ENCODE data around the gene RPIA. TPM values are rescaled to one million over a fixed set of nuclear protein-coding genes. Genes with fewer than 3 reads are reported as not detected.
"Not testable (repeated sequence)": the region's sequence is repeated elsewhere in the genome, so short reads cannot be mapped to it uniquely, and the experiment has no call there.

Gene RPIA
- total RNA-seq, 1 experiment from 2014 or later = 21.3 TPM

GRCh38 chr2:88765154-88765888, 73.8 kb downstream of the RPIA start:
- no peak for TF ChIP-seq CTCF (conservative IDR thresholded peaks at IDR 0.05)
- no peak for TF ChIP-seq EZH2 (IDR thresholded peaks at IDR 0.05; ENCODE audit: low read depth)
- no peaks in the 10 kb centered on the region for H3K4me1 ChIP-seq (replicated peaks; ENCODE audit: insufficient read depth)
- no peak overlapping the region for H3K27ac ChIP-seq
- no peak overlapping the region for H2AFZ ChIP-seq
- no peak for DNase-seq
- no TSS peak for BruUV-seq (replicated peaks)
- H3K27me3 ChIP-seq (ENCODE audit: insufficient read depth, low read depth) = no peaks in the 10 kb centered on the region
- no peaks in the 10 kb centered on the region for H4K20me1 ChIP-seq (ENCODE audit: insufficient read depth)
- no peaks in the 10 kb centered on the region for H3K36me3 ChIP-seq (ENCODE audit: low read depth)
- no peaks in the 10 kb centered on the region for H3K9me3 ChIP-seq (ENCODE audit: insufficient read depth, low read depth)
- CTCF ChIA-PET = no interaction called here
- intact Hi-C loops (cut with micrococcal nuclease; ENCODE audit: unreplicated experiment) = no loop called here
- H3K4me3 ChIP-seq = no peak overlapping the region
- no peaks in the 10 kb centered on the region for H3K79me2 ChIP-seq (ENCODE audit: low read depth)
- no peak overlapping the region for H3K4me2 ChIP-seq
- no peaks in the 10 kb centered on the region for H3K9me2 ChIP-seq (ENCODE audit: insufficient read depth)
- no peaks in the 10 kb centered on the region for H3F3A ChIP-seq (ENCODE audit: insufficient read depth, low read depth)
- POLR2A ChIA-PET (ENCODE audit: unreplicated experiment) = no interaction called here

GRCh38 chr2:88765889-88766481, 74.5 kb downstream of the RPIA start:
- DNase-seq; POLR2A ChIA-PET (ENCODE audit: unreplicated experiment); H4K20me1 ChIP-seq (ENCODE audit: insufficient read depth); H3K79me2 ChIP-seq (ENCODE audit: low read depth); BruUV-seq (replicated peaks); H3F3A ChIP-seq (ENCODE audit: insufficient read depth, low read depth); H3K9me2 ChIP-seq (ENCODE audit: insufficient read depth); H3K27ac ChIP-seq; H3K9me3 ChIP-seq (ENCODE audit: insufficient read depth, low read depth); H3K4me1 ChIP-seq (replicated peaks; ENCODE audit: insufficient read depth); H3K4me2 ChIP-seq; H3K4me3 ChIP-seq; H3K36me3 ChIP-seq (ENCODE audit: low read depth); CTCF ChIA-PET; H3K27me3 ChIP-seq (ENCODE audit: insufficient read depth, low read depth); H2AFZ ChIP-seq; intact Hi-C loops (cut with micrococcal nuclease; ENCODE audit: unreplicated experiment): not testable (repeated sequence)

GRCh38 chr2:88770016-88770415, 78.5 kb downstream of the RPIA start:
- Histone ChIP-seq H3K4me2 (no peak overlapping the region), H3K4me1 (replicated peaks; ENCODE audit: insufficient read depth) (no peaks in the 10 kb centered on the region), H3K27ac (no peak overlapping the region), H3K79me2 (ENCODE audit: low read depth) (no peaks in the 10 kb centered on the region), H3K9me3 (ENCODE audit: insufficient read depth, low read depth) (no peaks in the 10 kb centered on the region), H3K4me3 (no peak overlapping the region), H3F3A (ENCODE audit: insufficient read depth, low read depth) (no peaks in the 10 kb centered on the region), H3K9me2 (ENCODE audit: insufficient read depth) (no peaks in the 10 kb centered on the region), H4K20me1 (ENCODE audit: insufficient read depth) (no peaks in the 10 kb centered on the region), H3K27me3 (ENCODE audit: insufficient read depth, low read depth) (peaks cover 14% of the 10 kb centered on the region; the same call in 1 of the 2 replicates), H2AFZ (no peak overlapping the region), H3K36me3 (ENCODE audit: low read depth) (no peaks in the 10 kb centered on the region)
- CTCF ChIA-PET = no interaction called here
- intact Hi-C loops (cut with micrococcal nuclease; ENCODE audit: unreplicated experiment) = no loop called here
- TF ChIP-seq CTCF (conservative IDR thresholded peaks at IDR 0.05) (no peak), EZH2 (IDR thresholded peaks at IDR 0.05; ENCODE audit: low read depth) (no peak)
- no peak for DNase-seq
- POLR2A ChIA-PET (ENCODE audit: unreplicated experiment) = no interaction called here
- no TSS peak for BruUV-seq (replicated peaks)

GRCh38 chr2:88773233-88774028, 82.0 kb downstream of the RPIA start:
- H3K27me3 ChIP-seq (ENCODE audit: insufficient read depth, low read depth) = peaks cover 18% of the 10 kb centered on the region; the same call in 1 of the 2 replicates
- H4K20me1 ChIP-seq (ENCODE audit: insufficient read depth); DNase-seq; H3K4me2 ChIP-seq; CTCF ChIA-PET; intact Hi-C loops (cut with micrococcal nuclease; ENCODE audit: unreplicated experiment); H3K27ac ChIP-seq; H3K4me1 ChIP-seq (replicated peaks; ENCODE audit: insufficient read depth); H2AFZ ChIP-seq; H3K9me3 ChIP-seq (ENCODE audit: insufficient read depth, low read depth); H3K4me3 ChIP-seq; H3F3A ChIP-seq (ENCODE audit: insufficient read depth, low read depth); H3K79me2 ChIP-seq (ENCODE audit: low read depth); POLR2A ChIA-PET (ENCODE audit: unreplicated experiment); H3K36me3 ChIP-seq (ENCODE audit: low read depth); H3K9me2 ChIP-seq (ENCODE audit: insufficient read depth); BruUV-seq (replicated peaks): not testable (repeated sequence)

GRCh38 chr2:88789213-88789612, 97.7 kb downstream of the RPIA start:
- H3K27ac ChIP-seq; POLR2A ChIA-PET (ENCODE audit: unreplicated experiment); H3K4me3 ChIP-seq; H3K36me3 ChIP-seq (ENCODE audit: low read depth); H3K9me3 ChIP-seq (ENCODE audit: insufficient read depth, low read depth); BruUV-seq (replicated peaks); CTCF ChIA-PET; H4K20me1 ChIP-seq (ENCODE audit: insufficient read depth); H3K9me2 ChIP-seq (ENCODE audit: insufficient read depth); H3K4me2 ChIP-seq; H2AFZ ChIP-seq; H3F3A ChIP-seq (ENCODE audit: insufficient read depth, low read depth); H3K4me1 ChIP-seq (replicated peaks; ENCODE audit: insufficient read depth); DNase-seq; intact Hi-C loops (cut with micrococcal nuclease; ENCODE audit: unreplicated experiment); H3K79me2 ChIP-seq (ENCODE audit: low read depth): not testable (repeated sequence)
- H3K27me3 ChIP-seq (ENCODE audit: insufficient read depth, low read depth) = peaks cover 14% of the 10 kb centered on the region; the same call in 1 of the 2 replicates
